OCI-M2 (cell line): ENCODE results near the gene CAPN11.
"Not testable (repeated sequence)": the region's sequence is repeated elsewhere in the genome, so short reads cannot be mapped to it uniquely, and the experiment has no call there.

Source experiments
- DNase-seq: peaks from one replicate; lab custom pipeline; 2025; ENCODE audit not compliant: unreplicated experiment; lab: John Stamatoyannopoulos, UW

Gene CAPN11

DNA sequence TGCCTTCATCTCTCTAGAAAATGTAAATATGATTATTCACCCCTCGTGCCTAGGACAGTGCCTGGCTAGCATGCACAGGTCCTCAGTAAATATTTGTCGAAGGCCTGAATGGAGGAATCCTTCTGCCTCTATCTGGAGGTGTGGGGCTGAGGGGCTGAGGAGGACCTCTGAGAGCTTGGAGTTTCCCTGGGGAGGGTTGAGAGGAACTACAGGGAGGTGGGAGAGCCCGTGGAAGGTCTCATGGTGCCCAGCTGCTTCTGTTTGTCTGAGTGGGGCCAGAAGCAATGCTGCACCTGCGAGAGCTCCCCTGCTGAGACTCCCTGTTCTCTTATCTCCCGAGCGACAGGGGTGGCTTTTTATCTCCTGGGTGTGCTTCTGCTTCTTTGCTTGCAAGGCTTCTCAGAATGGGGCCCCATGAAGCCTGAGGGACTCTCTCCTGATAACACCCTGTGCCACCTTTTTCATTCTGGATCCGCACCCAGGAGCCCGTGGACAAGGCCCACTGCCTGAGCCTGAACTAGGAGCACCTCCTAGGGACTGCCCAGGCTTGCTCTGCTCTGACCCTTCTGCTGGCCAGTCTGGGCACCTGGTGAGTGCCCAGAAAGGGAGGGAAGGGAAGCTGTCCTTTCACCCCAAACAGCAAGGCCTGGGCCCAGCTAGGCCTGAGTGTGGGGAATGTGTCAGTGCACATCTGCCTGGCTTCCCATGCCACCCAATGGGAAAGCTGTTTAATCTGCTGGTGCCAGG, 67.1 kb downstream of the CAPN11 start:
- no peak for DNase-seq

DNA sequence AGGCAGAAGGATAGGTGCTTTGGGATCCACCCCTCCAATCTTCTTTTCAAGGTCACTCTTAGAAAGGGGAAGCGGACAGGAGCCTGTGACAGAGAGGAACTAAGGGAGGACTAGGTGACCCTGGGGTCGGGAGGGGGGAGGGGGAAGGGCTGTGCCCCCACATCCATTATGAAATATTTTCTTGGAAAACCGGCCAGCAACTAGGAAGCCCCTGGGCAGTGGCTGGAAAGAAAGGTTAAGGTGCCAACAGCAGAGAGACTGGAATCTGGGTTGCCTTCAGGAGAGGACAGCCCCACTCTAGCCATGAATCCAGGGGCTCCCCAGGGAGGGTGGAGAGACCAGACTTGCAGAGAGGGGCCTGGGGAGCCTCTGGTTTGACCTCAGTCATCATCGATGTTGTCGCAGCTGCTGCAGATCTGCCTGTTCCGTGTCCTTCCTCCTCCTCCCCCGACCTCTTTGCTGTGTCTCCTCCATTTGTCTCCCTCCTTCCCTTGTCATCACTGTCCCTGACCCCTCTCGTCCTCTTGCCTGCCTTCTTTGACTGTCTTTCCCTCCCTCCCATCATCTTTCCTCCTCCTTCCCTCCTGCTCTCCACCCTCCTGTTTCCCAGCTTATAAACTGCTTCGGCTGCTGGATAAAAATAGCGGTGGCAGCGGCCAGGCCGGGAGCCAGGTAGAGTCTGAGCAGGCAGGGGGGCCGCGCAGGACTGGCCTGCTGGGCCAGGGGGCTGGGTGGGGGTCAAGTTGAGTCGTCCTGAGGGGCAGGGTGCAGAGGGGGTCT, 67.9 kb downstream of the CAPN11 start:
- no peak for DNase-seq

DNA sequence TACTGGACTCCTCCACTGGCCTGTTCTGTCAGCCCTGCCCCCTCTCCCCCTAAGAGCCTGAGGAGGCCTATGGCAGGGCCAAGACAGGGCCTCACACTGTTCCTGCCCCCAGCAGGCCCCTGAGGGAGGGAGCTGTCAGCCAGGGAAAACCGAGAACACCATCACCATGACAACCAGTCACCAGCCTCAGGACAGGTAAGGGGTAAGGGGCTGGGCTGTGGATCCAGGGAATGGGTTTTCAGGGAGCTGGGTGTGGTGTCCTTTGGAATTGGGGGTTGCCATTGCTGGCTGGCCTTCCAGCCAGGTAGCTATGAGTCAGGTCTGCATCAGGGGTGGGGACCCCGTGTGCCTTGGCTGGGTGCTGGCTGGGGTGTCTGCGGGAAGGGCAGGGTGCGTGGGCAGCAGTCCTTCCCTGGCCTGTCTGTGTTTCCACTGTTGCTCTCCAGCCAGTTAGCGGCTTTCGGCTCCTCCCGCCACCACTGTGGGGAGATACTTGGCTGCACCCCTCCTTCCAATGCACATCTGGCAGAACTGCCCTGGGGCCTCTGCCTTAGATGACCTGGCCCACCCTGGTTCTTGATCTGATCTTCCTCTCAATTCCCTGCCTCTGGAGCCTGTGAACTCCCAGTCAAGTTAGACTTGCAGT, 68.7 kb downstream of the CAPN11 start:
- DNase-seq, result no peak

DNA sequence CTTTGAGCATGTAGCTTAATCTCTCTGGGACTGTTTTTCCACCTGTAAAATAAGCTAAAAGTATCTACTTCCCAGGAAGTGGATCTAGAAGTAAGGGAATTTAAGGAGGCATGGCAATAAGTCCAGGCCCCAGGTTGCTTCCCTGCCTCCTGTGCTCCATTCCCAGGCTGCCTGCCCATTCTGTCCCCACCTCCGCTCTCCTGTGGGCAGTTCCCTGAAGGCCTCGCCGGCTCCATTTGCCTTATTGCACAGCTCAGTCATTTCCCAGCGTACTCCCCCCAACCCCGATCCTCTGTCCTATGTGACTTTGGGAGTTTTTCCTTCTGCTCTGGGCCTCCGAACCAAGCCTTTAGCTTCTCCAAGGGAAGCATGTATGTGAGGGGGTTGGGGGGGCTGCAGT, 69.4 kb downstream of the CAPN11 start:
- no peak for DNase-seq

DNA sequence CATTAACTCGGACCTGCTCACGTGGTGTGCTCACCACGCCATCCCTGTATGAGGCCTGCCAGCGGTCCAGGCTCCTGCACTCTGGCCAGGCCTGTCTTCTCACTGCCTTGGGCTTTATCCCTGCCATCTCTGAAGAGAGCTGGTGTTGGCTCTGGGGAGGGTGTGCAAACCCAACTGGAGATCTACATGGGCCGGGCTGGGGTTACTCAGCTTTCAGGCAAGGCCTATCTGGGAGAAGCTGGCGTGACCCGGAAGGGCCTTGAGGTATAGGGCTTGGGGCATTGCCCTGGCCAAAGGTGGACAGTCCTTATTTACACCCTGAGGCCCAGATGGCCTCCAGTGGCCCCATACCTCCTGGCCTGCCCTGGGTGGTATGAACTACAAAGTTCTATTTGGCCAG, 69.8 kb downstream of the CAPN11 start:
- DNase-seq, result no peak

DNA sequence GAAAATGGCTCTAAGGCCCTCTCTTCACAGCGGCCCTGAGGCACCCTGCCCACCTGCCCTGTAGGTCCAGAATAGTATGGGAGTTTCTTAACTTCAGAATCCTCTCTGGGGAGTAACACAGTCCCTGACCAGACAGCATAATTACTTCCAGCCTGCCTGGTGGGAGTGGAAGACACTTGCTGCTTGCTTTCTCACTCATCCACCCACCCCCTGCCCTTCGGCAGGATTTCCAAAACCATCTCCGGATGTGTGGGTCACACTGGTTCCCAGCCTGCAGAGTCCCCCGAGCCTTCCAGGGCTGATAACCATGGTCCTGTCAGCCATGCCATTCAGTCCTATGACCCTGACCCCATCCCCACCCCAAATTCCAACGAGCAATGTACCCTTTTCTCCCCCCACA, 70.2 kb downstream of the CAPN11 start:
- DNase-seq, result no peak

DNA sequence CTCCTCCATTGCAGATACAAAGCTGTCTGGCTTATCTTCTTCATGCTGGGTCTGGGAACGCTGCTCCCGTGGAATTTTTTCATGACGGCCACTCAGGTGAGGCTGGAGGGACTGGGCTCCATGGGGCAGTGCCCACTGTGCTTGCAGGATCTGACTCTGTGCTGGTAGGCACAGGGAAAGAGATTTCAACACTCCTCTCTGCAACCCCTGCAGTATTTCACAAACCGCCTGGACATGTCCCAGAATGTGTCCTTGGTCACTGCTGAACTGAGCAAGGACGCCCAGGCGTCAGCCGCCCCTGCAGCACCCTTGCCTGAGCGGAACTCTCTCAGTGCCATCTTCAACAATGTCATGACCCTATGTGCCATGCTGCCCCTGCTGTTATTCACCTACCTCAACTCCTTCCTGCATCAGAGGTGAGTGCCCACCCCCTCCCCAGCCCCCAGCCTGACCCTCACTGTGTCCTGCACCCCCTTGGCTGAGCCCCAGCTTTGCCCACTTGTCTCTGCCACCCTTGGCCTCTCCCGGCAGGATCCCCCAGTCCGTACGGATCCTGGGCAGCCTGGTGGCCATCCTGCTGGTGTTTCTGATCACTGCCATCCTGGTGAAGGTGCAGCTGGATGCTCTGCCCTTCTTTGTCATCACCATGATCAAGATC, 70.9 kb downstream of the CAPN11 start:
- no peak for DNase-seq

DNA sequence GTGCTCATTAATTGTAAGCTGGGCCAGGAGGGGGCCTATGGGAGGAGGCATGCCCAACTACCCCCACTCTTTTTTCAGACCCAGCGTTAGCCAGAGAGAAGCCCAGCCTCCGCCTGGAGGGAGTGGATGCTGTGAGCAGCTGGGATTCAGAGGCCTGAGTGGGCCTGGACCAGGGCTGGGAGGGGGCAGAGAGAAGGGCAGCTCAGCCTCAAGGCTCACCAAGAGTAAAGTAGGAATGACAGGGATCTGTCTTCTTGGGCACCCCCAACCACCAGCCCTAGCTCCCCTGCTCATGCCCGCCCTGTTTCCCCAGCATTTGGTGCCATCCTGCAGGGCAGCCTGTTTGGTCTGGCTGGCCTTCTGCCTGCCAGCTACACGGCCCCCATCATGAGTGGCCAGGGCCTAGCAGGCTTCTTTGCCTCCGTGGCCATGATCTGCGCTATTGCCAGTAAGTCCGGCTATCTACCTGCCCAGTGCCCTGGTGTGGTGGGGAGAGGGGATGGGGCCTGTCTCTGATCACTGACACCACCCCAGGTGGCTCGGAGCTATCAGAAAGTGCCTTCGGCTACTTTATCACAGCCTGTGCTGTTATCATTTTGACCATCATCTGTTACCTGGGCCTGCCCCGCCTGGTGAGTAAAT, 71.5 kb downstream of the CAPN11 start:
- no peak for DNase-seq

DNA sequence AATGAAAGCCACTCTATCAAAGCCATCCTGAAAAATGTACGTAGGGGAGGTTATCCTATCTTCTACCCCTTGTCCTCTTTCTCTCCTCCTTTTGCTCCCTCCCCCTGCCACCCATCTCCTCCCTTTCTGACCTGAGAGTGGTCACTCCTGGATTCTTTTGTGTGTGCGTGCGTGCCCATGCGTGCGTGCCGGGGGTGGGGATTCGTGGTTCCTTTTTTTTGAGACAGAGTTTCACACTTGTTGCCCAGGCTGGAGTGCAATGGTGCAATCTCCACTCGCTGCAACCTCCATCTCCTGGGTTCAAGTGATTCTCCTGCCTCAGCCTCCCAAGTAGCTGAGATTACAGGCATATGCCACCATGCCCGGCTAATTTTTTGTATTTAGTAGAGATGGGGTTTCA, 72.8 kb downstream of the CAPN11 start:
- not testable (repeated sequence) for DNase-seq

DNA sequence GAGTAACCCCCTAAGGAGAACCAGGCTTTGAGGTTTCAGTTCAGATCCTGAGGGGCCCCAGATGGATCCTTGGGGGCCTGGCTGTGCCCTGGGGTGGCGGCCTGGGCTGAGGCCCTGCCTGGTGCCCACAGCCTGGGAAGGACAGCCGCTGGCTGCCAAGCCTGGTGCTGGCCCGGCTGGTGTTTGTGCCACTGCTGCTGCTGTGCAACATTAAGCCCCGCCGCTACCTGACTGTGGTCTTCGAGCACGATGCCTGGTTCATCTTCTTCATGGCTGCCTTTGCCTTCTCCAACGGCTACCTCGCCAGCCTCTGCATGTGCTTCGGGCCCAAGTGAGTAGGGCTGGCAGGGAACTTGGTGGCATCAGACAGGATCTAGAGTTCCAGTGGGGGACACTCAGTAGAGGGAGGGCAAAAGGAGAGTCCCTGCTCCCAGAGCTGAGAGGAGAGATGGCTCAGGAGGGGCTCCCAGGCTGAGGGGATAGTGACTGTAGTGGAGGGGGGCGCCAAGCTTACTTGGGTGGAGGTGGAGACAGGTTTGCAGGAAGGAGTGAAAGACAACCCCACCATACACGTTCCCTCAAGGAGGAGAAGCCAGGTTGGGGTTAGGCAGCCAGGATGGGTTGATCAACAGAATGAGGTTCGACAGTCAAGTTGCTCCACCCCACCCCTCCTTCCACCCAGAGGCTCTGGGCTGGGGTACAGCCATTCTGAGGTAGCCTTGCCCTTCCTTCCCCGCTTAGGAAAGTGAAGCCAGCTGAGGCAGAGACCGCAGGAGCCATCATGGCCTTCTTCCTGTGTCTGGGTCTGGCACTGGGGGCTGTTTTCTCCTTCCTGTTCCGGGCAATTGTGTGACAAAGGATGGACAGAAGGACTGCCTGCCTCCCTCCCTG, 74.3 kb downstream of the CAPN11 start:
- no peak for DNase-seq

DNA sequence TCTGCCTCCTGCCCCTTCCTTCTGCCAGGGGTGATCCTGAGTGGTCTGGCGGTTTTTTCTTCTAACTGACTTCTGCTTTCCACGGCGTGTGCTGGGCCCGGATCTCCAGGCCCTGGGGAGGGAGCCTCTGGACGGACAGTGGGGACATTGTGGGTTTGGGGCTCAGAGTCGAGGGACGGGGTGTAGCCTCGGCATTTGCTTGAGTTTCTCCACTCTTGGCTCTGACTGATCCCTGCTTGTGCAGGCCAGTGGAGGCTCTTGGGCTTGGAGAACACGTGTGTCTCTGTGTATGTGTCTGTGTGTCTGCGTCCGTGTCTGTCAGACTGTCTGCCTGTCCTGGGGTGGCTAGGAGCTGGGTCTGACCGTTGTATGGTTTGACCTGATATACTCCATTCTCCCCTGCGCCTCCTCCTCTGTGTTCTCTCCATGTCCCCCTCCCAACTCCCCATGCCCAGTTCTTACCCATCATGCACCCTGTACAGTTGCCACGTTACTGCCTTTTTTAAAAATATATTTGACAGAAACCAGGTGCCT, 75.0 kb downstream of the CAPN11 start:
- DNase-seq, result no peak
